Measurements from ENCODE around the gene MYOG.

The MYOG gene

GRCh38 chr1:203059485-203059884 is 26.3 kb downstream of the MYOG start:
- Histone ChIP-seq H3K9me2 (replicated peaks; ENCODE audit: low read depth, low read length) (no peaks in the 10 kb centered on the region), H3K4me1 (ENCODE audit: insufficient read depth, low read length, poor library complexity, severe bottlenecking) (peaks cover 9% of the 10 kb centered on the region), H3K9me3 (ENCODE audit: insufficient read depth, low read depth, low read length) (no peaks in the 10 kb centered on the region), H3K4me3 (ENCODE audit: low read length, poor library complexity, severe bottlenecking) (no peak overlapping the region), H3K9ac (ENCODE audit: low read depth, low read length, poor library complexity, severe bottlenecking) (no peak overlapping the region), H3F3A (ENCODE audit: low read depth) (no peaks in the 10 kb centered on the region), H3K27me3 (ENCODE audit: insufficient read depth, low read length, poor library complexity, severe bottlenecking) (no peaks in the 10 kb centered on the region), H3K79me2 (ENCODE audit: insufficient read depth, low read length) (no peaks in the 10 kb centered on the region), H3K4me2 (ENCODE audit: low read depth, low read length, poor library complexity, severe bottlenecking) (peak overlapping the region; percentile 8), H3K36me3 (ENCODE audit: insufficient read depth, low read length) (no peaks in the 10 kb centered on the region), H2AFZ (ENCODE audit: low read length) (peak overlapping the region; percentile 82), H4K20me1 (ENCODE audit: insufficient read depth, low read length, poor library complexity, severe bottlenecking) (no peaks in the 10 kb centered on the region)
- TF ChIP-seq EZH2phosphoT487 (IDR thresholded peaks at IDR 0.05; ENCODE audit: borderline replicate concordance) = no peak
- TF ChIP-seq CTCF (conservative IDR thresholded peaks at IDR 0.05; ENCODE audit: low read length) = no peak

GRCh38 chr1:203058676-203058935 is 27.2 kb downstream of the MYOG start:
- no peak overlapping the region for H3K4me2 ChIP-seq (ENCODE audit: low read depth, low read length, poor library complexity, severe bottlenecking)
- H4K20me1 ChIP-seq (ENCODE audit: insufficient read depth, low read length, poor library complexity, severe bottlenecking) = no peaks in the 10 kb centered on the region
- H3K9me3 ChIP-seq (ENCODE audit: insufficient read depth, low read depth, low read length) = no peaks in the 10 kb centered on the region
- H3K9ac ChIP-seq (ENCODE audit: low read depth, low read length, poor library complexity, severe bottlenecking) = no peak overlapping the region
- H3K79me2 ChIP-seq (ENCODE audit: insufficient read depth, low read length) = no peaks in the 10 kb centered on the region
- no peaks in the 10 kb centered on the region for H3F3A ChIP-seq (ENCODE audit: low read depth)
- no peak overlapping the region for H3K4me3 ChIP-seq (ENCODE audit: low read length, poor library complexity, severe bottlenecking)
- peaks cover 9% of the 10 kb centered on the region for H3K4me1 ChIP-seq (ENCODE audit: insufficient read depth, low read length, poor library complexity, severe bottlenecking)
- TF ChIP-seq CTCF (conservative IDR thresholded peaks at IDR 0.05; ENCODE audit: low read length) (no peak), EZH2phosphoT487 (IDR thresholded peaks at IDR 0.05; ENCODE audit: borderline replicate concordance) (no peak)
- no peaks in the 10 kb centered on the region for H3K9me2 ChIP-seq (replicated peaks; ENCODE audit: low read depth, low read length)
- H2AFZ ChIP-seq (ENCODE audit: low read length) = no peak overlapping the region
- H3K27me3 ChIP-seq (ENCODE audit: insufficient read depth, low read length, poor library complexity, severe bottlenecking) = no peaks in the 10 kb centered on the region
- H3K36me3 ChIP-seq (ENCODE audit: insufficient read depth, low read length) = no peaks in the 10 kb centered on the region

- Histone ChIP-seq H3F3A (ENCODE audit: low read depth) (no peaks in the 10 kb centered on the region), H2AFZ (ENCODE audit: low read length) (no peak overlapping the region), H3K4me2 (ENCODE audit: low read depth, low read length, poor library complexity, severe bottlenecking) (no peak overlapping the region), H3K4me1 (ENCODE audit: insufficient read depth, low read length, poor library complexity, severe bottlenecking) (peaks cover 9% of the 10 kb centered on the region), H3K9me2 (replicated peaks; ENCODE audit: low read depth, low read length) (no peaks in the 10 kb centered on the region), H3K36me3 (ENCODE audit: insufficient read depth, low read length) (no peaks in the 10 kb centered on the region), H3K9me3 (ENCODE audit: insufficient read depth, low read depth, low read length) (no peaks in the 10 kb centered on the region), H3K79me2 (ENCODE audit: insufficient read depth, low read length) (no peaks in the 10 kb centered on the region), H3K27me3 (ENCODE audit: insufficient read depth, low read length, poor library complexity, severe bottlenecking) (no peaks in the 10 kb centered on the region), H4K20me1 (ENCODE audit: insufficient read depth, low read length, poor library complexity, severe bottlenecking) (no peaks in the 10 kb centered on the region), H3K4me3 (ENCODE audit: low read length, poor library complexity, severe bottlenecking) (no peak overlapping the region), H3K9ac (ENCODE audit: low read depth, low read length, poor library complexity, severe bottlenecking) (no peak overlapping the region)
- TF ChIP-seq CTCF (conservative IDR thresholded peaks at IDR 0.05; ENCODE audit: low read length) (no peak), EZH2phosphoT487 (IDR thresholded peaks at IDR 0.05; ENCODE audit: borderline replicate concordance) (no peak)
Observed at GRCh38 chr1:203057911-203058675, 27.7 kb downstream of the MYOG start.
